A549 (cell line): ENCODE results near the gene STX8.

ENCODE experiments used
- POLR2A ChIP-seq: IDR thresholded peaks from 2 replicates; pipeline ENCODE4 v1.6.1; 2012; ENCODE audit warnings: mild to moderate bottlenecking, low read length
- TF ChIP-seq, protein P1 (sequence below): IDR thresholded peaks from 2 replicates; pipeline ENCODE4 v1.6.1; 2012

DNA sequence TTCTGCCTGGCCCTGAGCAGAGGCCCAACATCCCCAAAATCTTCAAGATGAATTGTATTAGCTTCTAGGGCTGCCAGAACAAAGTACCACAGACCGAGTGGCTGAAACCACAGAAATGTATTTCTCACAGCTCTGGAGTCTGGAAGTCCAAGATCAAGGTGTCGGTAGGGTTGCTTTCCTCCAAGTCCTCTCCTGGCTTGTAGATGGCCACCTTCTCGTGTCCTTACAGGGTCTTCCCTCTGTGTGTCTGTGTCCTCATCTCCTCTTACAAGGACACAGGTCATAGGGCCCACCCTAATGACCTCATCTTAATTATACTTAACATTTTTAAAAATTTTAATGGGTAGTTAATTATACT is 338.6 kb downstream of the STX8 start:
- TF ChIP-seq, protein P1, sequence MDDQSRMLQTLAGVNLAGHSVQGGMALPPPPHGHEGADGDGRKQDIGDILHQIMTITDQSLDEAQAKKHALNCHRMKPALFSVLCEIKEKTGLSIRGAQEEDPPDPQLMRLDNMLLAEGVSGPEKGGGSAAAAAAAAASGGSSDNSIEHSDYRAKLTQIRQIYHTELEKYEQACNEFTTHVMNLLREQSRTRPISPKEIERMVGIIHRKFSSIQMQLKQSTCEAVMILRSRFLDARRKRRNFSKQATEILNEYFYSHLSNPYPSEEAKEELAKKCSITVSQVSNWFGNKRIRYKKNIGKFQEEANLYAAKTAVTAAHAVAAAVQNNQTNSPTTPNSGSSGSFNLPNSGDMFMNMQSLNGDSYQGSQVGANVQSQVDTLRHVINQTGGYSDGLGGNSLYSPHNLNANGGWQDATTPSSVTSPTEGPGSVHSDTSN = no peak
- no peak for TF ChIP-seq POLR2A
